Fibroblast of pulmonary artery (primary cell): ENCODE data around the gene AGAP1.

ENCODE experiments used
- DNase-seq: peaks from one replicate; pipeline ENCODE4 v3.0.0-alpha.2; 2010; ENCODE audit warnings: low read depth
- H3K4me3 ChIP-seq: replicated peaks from 2 replicates; pipeline ENCODE4 v1.5.1; 2011; ENCODE audit warnings: low read depth, mild to moderate bottlenecking, control low read depth, low read length, moderate library complexity
- CTCF ChIP-seq: IDR thresholded peaks from 2 replicates; pipeline ENCODE4 v1.5.1; 2011; ENCODE audit warnings: mild to moderate bottlenecking, control low read depth, low read length, inconsistent platforms; ENCODE audit errors: missing control alignments

AGAP1 gene

GRCh38 chr2:236034974-236035373, 541.1 kb downstream of the AGAP1 start:
- no peak for DNase-seq
- no peak overlapping the region for H3K4me3 ChIP-seq
- TF ChIP-seq CTCF: no peak

DNA sequence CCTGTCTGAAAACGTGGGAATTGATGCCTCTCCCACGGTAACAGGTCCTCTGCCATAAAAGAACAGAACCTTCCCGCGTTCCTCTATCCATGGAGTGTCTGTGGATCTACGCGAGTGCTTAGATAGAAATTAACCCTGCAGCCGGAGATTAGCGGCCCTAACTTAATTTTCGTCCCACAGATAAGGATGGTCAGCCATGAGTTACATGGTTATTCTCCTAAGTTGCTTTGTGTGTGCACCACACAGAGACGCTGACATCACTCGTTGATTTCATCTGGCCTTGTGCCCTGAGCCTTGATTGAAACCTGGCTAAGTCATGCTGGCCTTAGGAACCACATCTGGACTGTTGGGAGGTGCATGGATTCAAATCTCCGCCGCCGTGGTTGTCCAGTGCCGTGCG, 542.2 kb downstream of the AGAP1 start:
- DNase-seq: no peak
- no peak overlapping the region for H3K4me3 ChIP-seq
- TF ChIP-seq CTCF: no peak

DNA sequence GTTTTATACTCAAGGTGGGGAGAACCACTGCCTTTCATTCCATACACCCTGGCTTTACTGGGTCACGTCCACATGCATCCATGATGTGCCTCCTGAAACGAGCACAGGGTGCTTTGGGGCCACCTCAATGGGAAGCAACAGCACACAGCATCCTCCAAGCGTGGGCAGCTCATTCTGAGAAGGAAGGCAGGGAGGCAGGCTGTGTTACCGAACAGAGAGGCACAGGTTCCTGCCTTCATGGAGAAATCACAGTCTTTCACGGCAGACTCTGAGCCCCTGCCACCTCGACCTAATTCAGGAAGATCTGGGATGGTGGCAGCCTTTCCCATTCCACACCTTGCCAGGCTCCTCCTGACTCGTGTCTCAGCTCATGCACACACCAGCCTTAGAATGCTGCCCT, 544.3 kb downstream of the AGAP1 start:
- no peak for TF ChIP-seq CTCF
- H3K4me3 ChIP-seq: no peak overlapping the region
- DNase-seq: no peak

- no peak for TF ChIP-seq CTCF
- no peak for DNase-seq
- no peak overlapping the region for H3K4me3 ChIP-seq
Measured at GRCh38 chr2:236040600-236041328, 546.9 kb downstream of the AGAP1 start.

DNA sequence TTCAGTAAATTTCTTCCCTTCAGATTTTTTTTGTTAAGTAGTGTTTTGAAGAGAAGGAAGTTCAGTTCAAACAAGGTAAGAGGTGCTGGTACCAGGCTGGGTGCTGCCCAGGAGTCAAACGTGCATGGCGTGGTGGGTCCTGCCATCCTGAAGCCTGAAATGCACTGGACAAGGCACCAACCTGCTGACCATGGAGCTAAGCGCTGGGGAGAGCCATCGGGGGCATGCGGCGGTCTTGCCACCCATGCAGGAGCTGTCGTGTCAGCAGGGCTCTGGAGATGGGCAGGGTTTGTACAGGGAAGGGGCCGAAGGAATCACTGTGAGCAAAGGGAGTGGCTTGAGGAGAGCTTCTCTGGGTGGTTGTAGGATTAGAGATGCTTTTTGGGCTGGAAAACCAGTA, 547.8 kb downstream of the AGAP1 start:
- TF ChIP-seq CTCF: no peak
- no peak overlapping the region for H3K4me3 ChIP-seq
- DNase-seq: no peak

GRCh38 chr2:236042087-236042486, 548.2 kb downstream of the AGAP1 start:
- no peak for TF ChIP-seq CTCF
- H3K4me3 ChIP-seq: no peak overlapping the region
- no peak for DNase-seq

DNA sequence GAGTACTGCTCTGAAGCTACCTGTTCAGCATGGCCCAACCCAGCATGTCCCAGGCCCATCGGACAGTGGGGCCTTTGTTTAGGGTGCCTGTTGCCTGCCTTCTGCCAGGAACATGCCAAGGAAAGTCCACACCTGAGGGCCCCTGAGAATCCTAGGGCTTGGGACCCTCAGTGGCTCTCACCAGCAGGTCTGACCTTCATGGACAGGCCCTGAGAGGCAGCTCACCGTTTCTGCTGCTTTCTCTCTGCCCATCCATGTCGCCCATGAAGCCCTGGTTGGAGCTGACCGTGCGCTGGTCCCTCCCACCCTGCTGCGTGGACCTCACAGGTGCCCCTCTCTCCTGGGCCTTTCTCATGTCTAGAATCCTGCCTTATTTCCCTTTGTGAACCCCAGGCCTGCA, 550.3 kb downstream of the AGAP1 start:
- no peak overlapping the region for H3K4me3 ChIP-seq
- TF ChIP-seq CTCF: no peak
- DNase-seq: no peak
